HG02938 (cell line): ENCODE measurements around the gene CTNS.
"Not testable (repeated sequence)": the region's sequence is repeated elsewhere in the genome, so short reads cannot be mapped to it uniquely, and the experiment has no call there.

Experiments
- ATAC-seq: cut with Tn5 transposase; IDR thresholded peaks from one replicate; pipeline ENCODE4 v1.9.1; 2021; ENCODE audit warnings: mild to moderate bottlenecking, moderate library complexity; ENCODE audit not compliant: unreplicated experiment

Gene CTNS

GRCh38 chr17:3681565-3681964 is 45.0 kb downstream of the CTNS start:
- no peak for ATAC-seq

GRCh38 chr17:3682033-3682432 is 45.5 kb downstream of the CTNS start:
- ATAC-seq = no peak

GRCh38 chr17:3683054-3683511 is 46.5 kb downstream of the CTNS start:
- peak; percentile 70 for ATAC-seq

GRCh38 chr17:3685174-3685573 is 48.6 kb downstream of the CTNS start:
- no peak for ATAC-seq

- no peak for ATAC-seq
These were observed 51.5 kb downstream of the CTNS start for GRCh38 chr17:3688027-3688553.

GRCh38 chr17:3688852-3689261 is 52.3 kb downstream of the CTNS start:
- no peak for ATAC-seq

- no peak for ATAC-seq
These were observed 52.9 kb downstream of the CTNS start for GRCh38 chr17:3689262-3690093.

GRCh38 chr17:3690094-3690715 is 53.6 kb downstream of the CTNS start:
- no peak for ATAC-seq

- ATAC-seq = no peak
These were observed 55.1 kb downstream of the CTNS start for GRCh38 chr17:3691617-3692067.

GRCh38 chr17:3692346-3692745 is 55.8 kb downstream of the CTNS start:
- ATAC-seq = no peak

- ATAC-seq = no peak
These were observed 56.6 kb downstream of the CTNS start for GRCh38 chr17:3693141-3693540.

- ATAC-seq = no peak
These were observed 57.3 kb downstream of the CTNS start for GRCh38 chr17:3693829-3694231.

GRCh38 chr17:3695129-3695722 is 58.7 kb downstream of the CTNS start:
- no peak for ATAC-seq

- ATAC-seq = no peak
These were observed 59.3 kb downstream of the CTNS start, which contains the start of gene P2RX5 for GRCh38 chr17:3695723-3696411. Gene P2RX5 (minus strand): TSS chr17:3696155. CDS start chr17:3696005, 150 bp downstream.

GRCh38 chr17:3697103-3697476 is 60.5 kb downstream of the CTNS start:
- no peak for ATAC-seq

GRCh38 chr17:3698139-3698538 is 61.6 kb downstream of the CTNS start:
- no peak for ATAC-seq

GRCh38 chr17:3699951-3700350 is 63.4 kb downstream of the CTNS start:
- ATAC-seq = no peak

- ATAC-seq = not testable (repeated sequence)
These were observed 65.5 kb downstream of the CTNS start for GRCh38 chr17:3702041-3702539.

- ATAC-seq = no peak
These were observed 68.6 kb downstream of the CTNS start for GRCh38 chr17:3704931-3705717.

GRCh38 chr17:3705718-3705984 is 69.1 kb downstream of the CTNS start:
- not testable (repeated sequence) for ATAC-seq
